CD4-positive, alpha-beta T cell treated with Interleukin-17A for 4 hours (primary cell): Measurements from ENCODE around the gene CPSF4L.
"Not testable (repeated sequence)": the region's sequence is repeated elsewhere in the genome, so short reads cannot be mapped to it uniquely, and the experiment has no call there.

Experiments
- DNase-seq: peaks from one replicate; pipeline ENCODE4 v3.0.0-alpha.2; 2020; ENCODE audit warnings: mixed read lengths

CPSF4L gene

GRCh38 chr17:73267648-73268537, 6.2 kb upstream of the CPSF4L start:
- no peak for DNase-seq

- DNase-seq: no peak
These were observed 5.1 kb upstream of the CPSF4L start for GRCh38 chr17:73266796-73267195.

- DNase-seq: no peak
These were observed 4.3 kb upstream of the CPSF4L start for GRCh38 chr17:73265646-73266640.

GRCh38 chr17:73264448-73264847, 2.8 kb upstream of the CPSF4L start:
- DNase-seq: not testable (repeated sequence)

- no peak for DNase-seq
These were observed 1.3 kb upstream of the CPSF4L start for GRCh38 chr17:73262676-73263642.

- no peak for DNase-seq
These were observed 434 bp upstream of the CPSF4L start for GRCh38 chr17:73261952-73262675.

GRCh38 chr17:73257516-73257915, 4.2 kb downstream of the CPSF4L start:
- DNase-seq: no peak

GRCh38 chr17:73256220-73256619, 5.5 kb downstream of the CPSF4L start:
- DNase-seq: no peak

- peak; percentile 69 for DNase-seq
These were observed 6.0 kb downstream of the CPSF4L start for GRCh38 chr17:73255671-73256181.

- no peak for DNase-seq
These were observed 9.8 kb downstream of the CPSF4L start for GRCh38 chr17:73251871-73252270.

- DNase-seq: no peak
These were observed 10.6 kb downstream of the CPSF4L start for GRCh38 chr17:73250851-73251640.

- no peak for DNase-seq
These were observed 12.0 kb downstream of the CPSF4L start for GRCh38 chr17:73249700-73250099.

- DNase-seq: no peak
These were observed 13.1 kb downstream of the CPSF4L start for GRCh38 chr17:73248532-73248931.

- DNase-seq: no peak
These were observed 14.0 kb downstream of the CPSF4L start for GRCh38 chr17:73247726-73248125.

GRCh38 chr17:73240561-73240960, 21.1 kb downstream of the CPSF4L start:
- no peak for DNase-seq

- DNase-seq: no peak
These were observed 24.0 kb downstream of the CPSF4L start for GRCh38 chr17:73237714-73238113.

- no peak for DNase-seq
These were observed 26.9 kb downstream of the CPSF4L start for GRCh38 chr17:73234736-73235135.

- DNase-seq: peak; percentile 40
These were observed 28.9 kb downstream of the CPSF4L start for GRCh38 chr17:73232587-73233373.

- peak; percentile 98 for DNase-seq
These were observed 29.7 kb downstream of the CPSF4L start for GRCh38 chr17:73231841-73232586.
